Omental fat pad (tissue), 4 donors: ENCODE data around the gene SLC7A11. TPM values are rescaled to one million over a fixed set of nuclear protein-coding genes. Genes with fewer than 3 reads are reported as not detected.

ENCODE experiments used
- ATAC-seq: fragments of 150-250 bp; one replicate; pipeline ENCODE4 v1.9.1; 2016; ENCODE audit warnings: mild to moderate bottlenecking, moderate library complexity; ENCODE audit not compliant: low FRiP score
- DNase-seq: peaks from one replicate; pipeline ENCODE4 v3.0.0-alpha.2; 2019; ENCODE audit warnings: low spot score
- total RNA-seq, 4 donors: library from RNA; depleted of rRNA; stranded (reverse); fragments of >200 nt; gene quantifications; one replicate each; pipeline ENCODE4 v1.1.0, GENCODE V29; 2016
- TF ChIP-seq, protein P1 (sequence below), 3 donors: fragments of 450-650 bp; IDR thresholded peaks; one replicate each; pipeline ENCODE4 v1.5.1; 2016 to 2017; ENCODE audit warnings: antibody characterized with exemption in 3 of 3, mild to moderate bottlenecking in 3 of 3, moderate library complexity in 2 of 3

The SLC7A11 gene
- total RNA-seq, 4 donors from 2014 or later = 0.60 to 1.5 (median 0.90) TPM

DNA sequence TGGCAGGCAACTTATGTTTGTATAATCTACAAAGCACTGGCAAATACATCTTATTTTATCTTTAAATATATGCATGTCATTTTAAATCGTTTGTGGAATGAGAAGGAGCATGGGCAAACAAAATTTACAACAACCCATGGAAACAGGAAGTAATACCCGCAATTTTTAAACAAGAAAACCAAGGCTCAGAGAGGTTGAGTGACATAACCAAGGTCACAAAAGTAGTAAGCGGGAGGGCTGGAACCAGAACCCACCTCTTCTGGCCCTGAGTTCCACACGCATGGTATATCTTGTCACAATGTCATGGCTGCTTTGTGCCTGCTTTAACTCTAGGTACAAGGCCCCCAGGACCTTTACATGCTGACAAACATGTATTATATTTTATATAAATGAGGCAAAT is 52.9 kb downstream of the SLC7A11 start:
- no peak for ATAC-seq
- DNase-seq = no peak
- TF ChIP-seq, protein P1, sequence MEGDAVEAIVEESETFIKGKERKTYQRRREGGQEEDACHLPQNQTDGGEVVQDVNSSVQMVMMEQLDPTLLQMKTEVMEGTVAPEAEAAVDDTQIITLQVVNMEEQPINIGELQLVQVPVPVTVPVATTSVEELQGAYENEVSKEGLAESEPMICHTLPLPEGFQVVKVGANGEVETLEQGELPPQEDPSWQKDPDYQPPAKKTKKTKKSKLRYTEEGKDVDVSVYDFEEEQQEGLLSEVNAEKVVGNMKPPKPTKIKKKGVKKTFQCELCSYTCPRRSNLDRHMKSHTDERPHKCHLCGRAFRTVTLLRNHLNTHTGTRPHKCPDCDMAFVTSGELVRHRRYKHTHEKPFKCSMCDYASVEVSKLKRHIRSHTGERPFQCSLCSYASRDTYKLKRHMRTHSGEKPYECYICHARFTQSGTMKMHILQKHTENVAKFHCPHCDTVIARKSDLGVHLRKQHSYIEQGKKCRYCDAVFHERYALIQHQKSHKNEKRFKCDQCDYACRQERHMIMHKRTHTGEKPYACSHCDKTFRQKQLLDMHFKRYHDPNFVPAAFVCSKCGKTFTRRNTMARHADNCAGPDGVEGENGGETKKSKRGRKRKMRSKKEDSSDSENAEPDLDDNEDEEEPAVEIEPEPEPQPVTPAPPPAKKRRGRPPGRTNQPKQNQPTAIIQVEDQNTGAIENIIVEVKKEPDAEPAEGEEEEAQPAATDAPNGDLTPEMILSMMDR (IDR thresholded peaks at IDR 0.05) = no peak

DNA sequence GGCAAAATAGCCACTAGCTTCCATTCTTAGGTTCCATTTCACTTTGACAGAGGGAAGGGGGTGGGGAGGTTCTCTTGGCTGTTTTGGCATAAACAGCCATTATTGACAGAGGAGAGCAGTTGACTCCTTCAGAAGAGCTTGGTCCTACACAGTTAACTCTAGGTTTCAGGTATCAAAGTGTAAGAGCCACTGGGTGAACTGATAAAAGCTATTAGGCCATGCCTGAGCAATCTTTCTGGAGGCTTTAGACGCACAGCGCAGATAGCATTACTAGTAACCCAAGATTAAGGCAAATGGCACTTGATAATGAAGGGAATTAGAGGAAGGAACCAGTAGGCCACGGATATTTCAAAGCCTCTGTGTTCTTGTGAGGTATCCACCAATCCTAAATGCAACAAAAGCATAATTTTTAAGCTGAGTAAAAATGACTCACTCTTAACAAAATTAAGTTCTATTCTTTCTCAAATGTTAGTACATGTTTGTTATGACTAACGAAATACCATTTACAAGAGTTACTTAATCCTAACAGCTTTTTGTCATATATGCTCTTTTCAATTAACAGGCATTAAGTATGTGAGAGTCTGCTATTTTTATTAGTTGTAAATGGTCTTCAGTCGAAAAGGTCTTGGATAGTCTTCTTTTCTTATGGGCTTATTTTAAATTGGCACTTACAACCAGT is 53.6 kb downstream of the SLC7A11 start:
- ATAC-seq (no peak), DNase-seq (no peak)
- TF ChIP-seq, protein P1 (IDR thresholded peaks at IDR 0.05) = no peak

DNA sequence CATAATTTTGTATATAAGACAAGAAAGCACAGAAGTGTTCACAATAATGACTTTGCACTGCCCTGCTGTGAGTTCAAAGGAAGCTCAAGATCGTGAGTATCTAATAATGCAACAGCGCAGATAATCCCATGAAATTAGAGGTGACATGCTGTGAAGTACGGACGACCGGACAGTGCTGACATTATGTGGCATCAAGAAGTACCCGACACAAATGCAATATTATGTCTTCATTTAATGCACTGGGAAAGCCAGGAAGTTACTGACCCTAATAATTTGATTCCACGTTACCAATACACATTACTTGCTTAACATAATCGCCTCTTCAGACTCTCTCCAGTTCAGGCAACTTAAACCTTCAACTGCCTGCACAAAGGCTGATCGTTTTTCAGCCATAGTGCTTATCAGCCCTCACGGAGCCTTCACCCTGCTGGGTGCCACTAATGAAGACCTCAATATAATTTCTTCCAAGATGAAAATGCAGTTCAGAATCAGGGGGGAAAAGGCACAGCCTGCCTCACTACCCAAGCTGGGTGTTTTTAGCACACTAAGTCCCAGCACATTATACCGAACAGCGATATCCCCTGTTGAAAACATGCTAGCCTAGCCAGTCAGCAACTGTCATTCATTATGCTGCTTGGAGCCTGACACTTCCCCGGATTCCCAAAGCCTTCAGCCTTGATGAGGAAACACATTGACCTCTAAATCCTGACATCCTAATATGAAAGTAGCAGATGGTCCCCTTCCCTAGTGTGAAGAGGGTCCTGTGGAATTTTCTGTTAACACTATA is 56.1 kb downstream of the SLC7A11 start:
- TF ChIP-seq, protein P1 (IDR thresholded peaks at IDR 0.05) = no peak
- DNase-seq (no peak), ATAC-seq (no peak)

DNA sequence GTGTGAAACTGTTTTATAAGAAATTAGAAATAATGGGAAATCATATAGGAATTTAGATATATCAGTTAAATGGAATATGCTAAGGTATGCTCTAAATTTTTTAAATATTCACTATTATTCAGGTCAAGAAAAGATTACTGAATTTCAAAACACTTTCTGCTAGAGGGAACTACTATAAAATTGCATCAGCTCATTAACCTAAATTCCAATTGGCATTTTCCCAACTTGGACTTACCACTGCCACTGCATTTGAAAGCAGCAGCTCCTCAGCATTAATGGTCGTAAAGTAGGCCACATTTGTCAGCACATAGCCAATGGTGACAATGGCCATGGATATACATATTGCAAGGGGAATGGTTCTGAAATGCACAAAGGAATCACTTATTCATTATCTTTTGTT is 57.3 kb downstream of the SLC7A11 start:
- TF ChIP-seq, protein P1 (IDR thresholded peaks at IDR 0.05) = no peak
- no peak for ATAC-seq
- DNase-seq = no peak

DNA sequence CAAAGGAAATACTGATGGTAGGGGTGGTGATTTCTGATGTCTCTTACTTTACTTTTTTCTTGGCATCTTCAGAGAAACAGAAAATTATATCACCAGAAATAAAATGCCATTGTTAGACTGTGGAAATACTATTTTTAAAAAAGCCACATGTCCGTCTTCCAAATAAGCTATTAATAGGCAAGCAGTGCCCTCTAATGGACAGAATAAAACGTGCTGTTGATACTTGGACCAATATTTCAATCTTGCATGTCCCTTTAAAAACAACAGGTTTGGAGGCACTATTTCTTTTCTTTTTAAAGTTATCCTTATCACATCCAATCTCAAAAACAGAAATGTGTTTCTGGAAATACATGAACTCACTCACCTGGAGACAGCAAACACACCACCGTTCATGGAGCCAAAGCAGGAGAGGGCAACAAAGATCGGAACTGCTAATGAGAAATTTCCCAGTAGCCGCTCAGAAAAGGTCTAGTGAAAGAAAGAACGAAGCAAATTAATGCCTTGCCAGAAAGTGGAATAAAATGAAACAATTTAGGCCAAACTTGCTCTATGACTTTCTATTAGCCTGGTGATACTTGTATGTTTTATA is 59.2 kb downstream of the SLC7A11 start:
- no peak for DNase-seq
- no peak for ATAC-seq

DNA sequence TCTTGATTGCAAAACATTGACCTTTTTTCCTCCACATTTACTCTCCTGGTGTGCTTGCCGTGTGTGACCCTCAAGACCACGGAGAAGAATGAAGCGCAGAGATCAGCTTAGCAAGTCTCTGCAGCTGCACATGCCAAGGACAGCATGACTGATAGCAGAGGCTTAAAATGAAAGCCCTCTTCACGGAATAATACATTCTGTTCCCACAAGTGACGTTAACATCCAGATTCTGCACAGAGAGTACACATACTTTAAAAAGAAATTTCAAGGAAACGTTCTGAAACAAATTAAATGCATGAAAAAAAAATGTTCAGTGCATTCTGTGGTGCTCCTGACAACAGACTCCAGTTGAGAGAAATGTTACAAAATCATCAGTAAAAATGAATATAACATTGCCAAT is 60.9 kb downstream of the SLC7A11 start:
- no peak for DNase-seq
- peak; percentile 61 for ATAC-seq
- TF ChIP-seq, protein P1 (IDR thresholded peaks at IDR 0.05) = no peak

More for the DNA sequence above, 59.2 kb downstream of the SLC7A11 start:
- TF ChIP-seq, protein P1 (IDR thresholded peaks at IDR 0.05) = no peak
